Activated CD4-positive, alpha-beta T cell treated with anti-CD3 and anti-CD28 coated beads for 24 hours (primary cell): ENCODE data around the gene NPBWR2.

Source experiments
- DNase-seq, 2 donors: peaks; one replicate each; pipeline ENCODE4 v3.0.0-alpha.2; 2020; ENCODE audit warnings: low read depth in 2 of 2

The NPBWR2 gene

GRCh38 chr20:64116541-64117431 is 9.4 kb upstream of the NPBWR2 start:
- no peak for DNase-seq

- DNase-seq: no peak
Observed at GRCh38 chr20:64116016-64116415, 8.7 kb upstream of the NPBWR2 start.

GRCh38 chr20:64115171-64115911 is 8.0 kb upstream of the NPBWR2 start:
- no peak for DNase-seq

GRCh38 chr20:64114356-64114971 is 7.1 kb upstream of the NPBWR2 start:
- DNase-seq: no peak

- DNase-seq: no peak
Observed at GRCh38 chr20:64113796-64114355, 6.5 kb upstream of the NPBWR2 start.

- no peak for DNase-seq
Observed at GRCh38 chr20:64113444-64113775, 6.0 kb upstream of the NPBWR2 start.

- DNase-seq: no peak
Observed at GRCh38 chr20:64112691-64113443, 5.5 kb upstream of the NPBWR2 start.

- DNase-seq: no peak
Observed at GRCh38 chr20:64111841-64112641, 4.7 kb upstream of the NPBWR2 start.

GRCh38 chr20:64110411-64111068 is 3.2 kb upstream of the NPBWR2 start:
- DNase-seq: no peak

GRCh38 chr20:64109831-64110391 is 2.5 kb upstream of the NPBWR2 start:
- no peak for DNase-seq

GRCh38 chr20:64108731-64109681 is 1.6 kb upstream of the NPBWR2 start:
- no peak for DNase-seq

GRCh38 chr20:64107736-64108457 is 532 bp upstream of the NPBWR2 start:
- no peak for DNase-seq

- no peak for DNase-seq
Observed at GRCh38 chr20:64106435-64106961, 867 bp downstream of the NPBWR2 start.

GRCh38 chr20:64105846-64106434 is 1.4 kb downstream of the NPBWR2 start:
- DNase-seq: no peak

GRCh38 chr20:64104667-64105451 is 2.5 kb downstream of the NPBWR2 start:
- DNase-seq: no peak

- DNase-seq: no peak
Observed at GRCh38 chr20:64103871-64104666, 3.3 kb downstream of the NPBWR2 start.
